HL-60 (cell line): ENCODE results near the gene MAP7D1.
A peak's percentile ranks its signal among the peaks of the same experiment; 100 is the strongest.
"Not testable (repeated sequence)": the region's sequence is repeated elsewhere in the genome, so short reads cannot be mapped to it uniquely, and the experiment has no call there.

Source experiments
- DNase-seq, 2 experiments: peaks; one replicate each; pipeline ENCODE4 v3.0.0-alpha.2; 2010 to 2020; ENCODE audit warnings: low read depth in 1 of 2, low spot score in 1 of 2
- H3K27ac ChIP-seq: fragments of 250-450 bp; sonication (Bioruptor Pico); replicated peaks from 2 replicates; pipeline ENCODE4 v1.5.1; 2020; ENCODE audit warnings: mild to moderate bottlenecking, moderate library complexity
- H3K27me3 ChIP-seq: fragments of 250-450 bp; sonication (Bioruptor Pico); 2 replicates; pipeline ENCODE4 v1.5.1; 2021; ENCODE audit warnings: mild to moderate bottlenecking, moderate library complexity; ENCODE audit not compliant: insufficient read depth, poor library complexity, severe bottlenecking
- H3K4me3 ChIP-seq: replicated peaks from 2 replicates; pipeline ENCODE4 v1.5.1; 2011; ENCODE audit warnings: mild to moderate bottlenecking, control low read depth, low read length; ENCODE audit not compliant: insufficient read depth
- CTCF ChIP-seq: IDR thresholded peaks from one replicate; pipeline ENCODE4 v1.5.1; 2011; ENCODE audit warnings: low read length, control low read depth, inconsistent platforms; ENCODE audit not compliant: insufficient read depth
- GABPA ChIP-seq: IDR thresholded peaks from 2 replicates; pipeline ENCODE4 v1.6.1; 2012; ENCODE audit warnings: low read depth
- POLR2AphosphoS5 ChIP-seq: IDR thresholded peaks from 2 replicates; pipeline ENCODE4 v1.6.1; 2012; ENCODE audit warnings: low read depth
- REST ChIP-seq: IDR thresholded peaks from 2 replicates; pipeline ENCODE4 v1.6.1; 2012; ENCODE audit warnings: low read depth; ENCODE audit not compliant: insufficient replicate concordance
- SPI1 ChIP-seq: IDR thresholded peaks from 2 replicates; pipeline ENCODE4 v1.6.1; 2012; ENCODE audit warnings: low read depth, mild to moderate bottlenecking, borderline replicate concordance

The MAP7D1 gene

GRCh38 chr1:36187800-36188593, 32.0 kb downstream of the MAP7D1 start:
- DNase-seq: peak; percentile 51 to 83
- Histone ChIP-seq H3K27ac (no peak overlapping the region), H3K4me3 (no peak overlapping the region), H3K27me3 (no peaks in the 10 kb centered on the region)
- TF ChIP-seq POLR2AphosphoS5 (no peak), CTCF (peak; percentile 72)

- DNase-seq, H3K27ac ChIP-seq, H3K27me3 ChIP-seq, H3K4me3 ChIP-seq: not testable (repeated sequence)
These were observed 40.8 kb downstream of the MAP7D1 start for GRCh38 chr1:36196805-36197204.

- TF ChIP-seq REST (no peak), SPI1 (no peak), GABPA (no peak), POLR2AphosphoS5 (no peak), CTCF (no peak)
- DNase-seq: no peak
- Histone ChIP-seq H3K27ac (no peak overlapping the region), H3K27me3 (no peaks in the 10 kb centered on the region), H3K4me3 (no peak overlapping the region)
These were observed 42.7 kb downstream of the MAP7D1 start for GRCh38 chr1:36198641-36199040.

GRCh38 chr1:36199934-36200741, 44.2 kb downstream of the MAP7D1 start:
- TF ChIP-seq GABPA (no peak), POLR2AphosphoS5 (no peak), REST (no peak), SPI1 (no peak), CTCF (no peak)
- Histone ChIP-seq H3K4me3 (no peak overlapping the region), H3K27ac (no peak overlapping the region), H3K27me3 (no peaks in the 10 kb centered on the region)
- no peak for DNase-seq
